ENCODE data around the gene SDK2.

Gene SDK2

GRCh38 chr17:73584049-73584448 lies 60.2 kb downstream of the SDK2 start:
- no peak for DNase-seq

GRCh38 chr17:73582821-73583220 lies 61.4 kb downstream of the SDK2 start:
- no peak for DNase-seq

- DNase-seq = no peak
Measured at GRCh38 chr17:73582359-73582758, 61.9 kb downstream of the SDK2 start.

- DNase-seq = no peak
Measured at GRCh38 chr17:73581379-73581778, 62.9 kb downstream of the SDK2 start.

GRCh38 chr17:73580073-73580710 lies 64.1 kb downstream of the SDK2 start:
- no peak for DNase-seq

GRCh38 chr17:73576556-73577098 lies 67.6 kb downstream of the SDK2 start:
- DNase-seq = no peak

- no peak for DNase-seq
Measured at GRCh38 chr17:73575470-73576221, 68.6 kb downstream of the SDK2 start.

- no peak for DNase-seq
Measured at GRCh38 chr17:73571511-73572130, 72.6 kb downstream of the SDK2 start.

- DNase-seq = no peak
Measured at GRCh38 chr17:73569762-73570319, 74.4 kb downstream of the SDK2 start.

GRCh38 chr17:73568934-73569333 lies 75.3 kb downstream of the SDK2 start:
- DNase-seq = no peak

GRCh38 chr17:73566905-73567782 lies 77.1 kb downstream of the SDK2 start:
- no peak for DNase-seq

GRCh38 chr17:73564843-73565242 lies 79.4 kb downstream of the SDK2 start:
- no peak for DNase-seq

- DNase-seq = no peak
Measured at GRCh38 chr17:73562896-73563295, 81.3 kb downstream of the SDK2 start.

- no peak for DNase-seq
Measured at GRCh38 chr17:73561111-73561510, 83.1 kb downstream of the SDK2 start.

GRCh38 chr17:73560661-73561060 lies 83.6 kb downstream of the SDK2 start:
- DNase-seq = no peak

GRCh38 chr17:73559532-73559931 lies 84.7 kb downstream of the SDK2 start:
- DNase-seq = no peak

- DNase-seq = no peak
Measured at GRCh38 chr17:73555199-73555960, 88.9 kb downstream of the SDK2 start.

- no peak for DNase-seq
Measured at GRCh38 chr17:73554498-73554897, 89.7 kb downstream of the SDK2 start.

- DNase-seq = no peak
Measured at GRCh38 chr17:73553311-73553710, 90.9 kb downstream of the SDK2 start.

- DNase-seq = peak; percentile 38
Measured at GRCh38 chr17:73552300-73553048, 91.8 kb downstream of the SDK2 start.

GRCh38 chr17:73551759-73552158 lies 92.5 kb downstream of the SDK2 start:
- no peak for DNase-seq

Measured in NCI-H510A (cell line).